OCI-LY7 (cell line): ENCODE measurements around the gene GTSE1. TPM values are rescaled to one million over a fixed set of nuclear protein-coding genes. Genes with fewer than 3 reads are reported as not detected.

ENCODE experiments used
- BruUV-seq: library from RNA; stranded (reverse); fragments of 400-500 nt; replicated peaks from 2 replicates; lab custom pipeline; 2021; lab: Mats Ljungman, UMichigan
- CTCF ChIA-PET: fragments of 300-600 bp; sonication (Branson Sonifier 250); formaldehyde crosslinking; loops from one replicate; lab custom pipeline; 2022; ENCODE audit warnings: antibody characterized with exemption; ENCODE audit not compliant: unreplicated experiment; lab: Charles Lee
- POLR2A ChIA-PET: fragments of 300-600 bp; sonication (Branson Sonifier 250); formaldehyde crosslinking; loops from one replicate; lab custom pipeline; 2022; ENCODE audit warnings: antibody characterized with exemption; lab: Charles Lee
- DNase-seq: peaks from one replicate; pipeline ENCODE4 v3.0.0-alpha.2; 2015; ENCODE audit warnings: low spot score
- H2AFZ ChIP-seq: fragments of 200-600 bp; sonication (generic), shearing (Covaris generic); 2 replicates; pipeline ENCODE4 v1.6.1; 2014; ENCODE audit warnings: mild to moderate bottlenecking, antibody characterized with exemption, low read length, moderate library complexity
- H3K27ac ChIP-seq: fragments of 200-600 bp; sonication (generic); 2 replicates; pipeline ENCODE4 v1.5.1; 2014; ENCODE audit warnings: mixed run types, low read depth, mild to moderate bottlenecking, moderate library complexity, low read length, inconsistent platforms; ENCODE audit not compliant: poor library complexity, severe bottlenecking
- H3K36me3 ChIP-seq: fragments of 200-600 bp; sonication (generic); 2 replicates; pipeline ENCODE4 v1.6.1; 2014; ENCODE audit warnings: mild to moderate bottlenecking, antibody characterized with exemption, low read length, moderate library complexity, mixed read lengths; ENCODE audit not compliant: insufficient read depth
- H3K4me1 ChIP-seq: fragments of 200-600 bp; sonication (generic); 2 replicates; pipeline ENCODE4 v1.5.1; 2014; ENCODE audit warnings: mild to moderate bottlenecking, low read length; ENCODE audit not compliant: insufficient read depth, poor library complexity, severe bottlenecking
- H3K4me2 ChIP-seq: fragments of 200-600 bp; sonication (generic); 2 replicates; pipeline ENCODE4 v1.6.1; 2014; ENCODE audit warnings: mild to moderate bottlenecking, low read length
- H3K4me3 ChIP-seq: fragments of 200-600 bp; sonication (generic); 2 replicates; pipeline ENCODE4 v1.5.1; 2014; ENCODE audit warnings: mild to moderate bottlenecking, low read depth, low read length; ENCODE audit not compliant: poor library complexity, severe bottlenecking
- H3K79me2 ChIP-seq: fragments of 200-600 bp; sonication (generic); 2 replicates; pipeline ENCODE4 v1.6.1; 2016; ENCODE audit warnings: low read depth, mild to moderate bottlenecking, low read length, moderate library complexity, mixed read lengths; ENCODE audit not compliant: insufficient read depth
- H3K9me2 ChIP-seq: fragments of 200-600 bp; sonication (generic); 2 replicates; pipeline ENCODE4 v1.6.1; 2016; ENCODE audit warnings: mild to moderate bottlenecking, low read length, mixed read lengths; ENCODE audit not compliant: insufficient read depth
- H3K9me3 ChIP-seq: fragments of 200-600 bp; sonication (generic); 2 replicates; pipeline ENCODE4 v1.6.1; 2014; ENCODE audit warnings: mild to moderate bottlenecking, mixed run types, low read length, mixed read lengths
- H4K20me1 ChIP-seq: fragments of 200-600 bp; sonication (generic); 2 replicates; pipeline ENCODE4 v1.6.1; 2014; ENCODE audit warnings: mild to moderate bottlenecking, antibody characterized with exemption, low read length, moderate library complexity, mixed read lengths; ENCODE audit not compliant: insufficient read depth
- EZH2phosphoT487 ChIP-seq: fragments of 200-600 bp; sonication (generic); IDR thresholded peaks from 2 replicates; pipeline ENCODE4 v1.6.1; 2018; ENCODE audit warnings: low read depth, borderline replicate concordance, mild to moderate bottlenecking, mixed run types, antibody characterized with exemption, low read length, moderate library complexity, mixed read lengths
- intact Hi-C: fragments of 100-400 bp; cut with micrococcal nuclease; formaldehyde crosslinking; loops from one replicate; pipeline ENCODE4 v1.10.0; 2022; ENCODE audit not compliant: unreplicated experiment
- total RNA-seq, 2 experiments: library from RNA; depleted of rRNA in 1 of 2; stranded (reverse); fragments of >200 nt in 1 of 2; shearing (Covaris generic) in 1 of 2; gene quantifications; 2 replicates each; pipeline ENCODE4 v1.2.3, GENCODE V29; 2014 to 2022
- TF ChIP-seq, protein P1 (sequence below): fragments of 200-600 bp; sonication (generic); conservative IDR thresholded peaks from 2 replicates; pipeline ENCODE4 v1.5.1; 2014; ENCODE audit warnings: mild to moderate bottlenecking, antibody characterized with exemption, low read length, moderate library complexity, mixed read lengths

Gene GTSE1
- total RNA-seq, 2 experiments from 2014 or later: 54.7 to 109 TPM

DNA sequence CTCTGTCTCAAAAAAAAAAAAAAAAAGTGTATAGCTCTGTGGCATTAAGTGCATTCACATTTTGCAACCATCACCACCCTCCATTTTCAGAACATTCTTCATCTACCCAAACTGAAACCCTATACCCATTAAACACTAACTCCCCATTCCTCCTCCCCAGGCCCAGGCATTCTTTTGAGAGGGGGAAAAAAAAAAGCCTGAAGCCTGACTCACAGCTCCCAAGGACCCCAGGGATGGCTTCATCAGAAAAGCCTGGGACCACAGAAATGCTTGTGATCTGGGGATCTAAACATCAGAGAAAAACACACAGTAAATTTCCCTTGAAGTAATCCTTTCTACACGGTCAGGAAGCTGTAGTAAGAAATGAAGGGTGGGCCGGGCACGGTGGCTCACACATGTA, 10.7 kb upstream of the GTSE1 start:
- no TSS peak for BruUV-seq
- Histone ChIP-seq H3K4me1 (peaks cover 23% of the 10 kb centered on the region), H3K27ac (no peak overlapping the region)

DNA sequence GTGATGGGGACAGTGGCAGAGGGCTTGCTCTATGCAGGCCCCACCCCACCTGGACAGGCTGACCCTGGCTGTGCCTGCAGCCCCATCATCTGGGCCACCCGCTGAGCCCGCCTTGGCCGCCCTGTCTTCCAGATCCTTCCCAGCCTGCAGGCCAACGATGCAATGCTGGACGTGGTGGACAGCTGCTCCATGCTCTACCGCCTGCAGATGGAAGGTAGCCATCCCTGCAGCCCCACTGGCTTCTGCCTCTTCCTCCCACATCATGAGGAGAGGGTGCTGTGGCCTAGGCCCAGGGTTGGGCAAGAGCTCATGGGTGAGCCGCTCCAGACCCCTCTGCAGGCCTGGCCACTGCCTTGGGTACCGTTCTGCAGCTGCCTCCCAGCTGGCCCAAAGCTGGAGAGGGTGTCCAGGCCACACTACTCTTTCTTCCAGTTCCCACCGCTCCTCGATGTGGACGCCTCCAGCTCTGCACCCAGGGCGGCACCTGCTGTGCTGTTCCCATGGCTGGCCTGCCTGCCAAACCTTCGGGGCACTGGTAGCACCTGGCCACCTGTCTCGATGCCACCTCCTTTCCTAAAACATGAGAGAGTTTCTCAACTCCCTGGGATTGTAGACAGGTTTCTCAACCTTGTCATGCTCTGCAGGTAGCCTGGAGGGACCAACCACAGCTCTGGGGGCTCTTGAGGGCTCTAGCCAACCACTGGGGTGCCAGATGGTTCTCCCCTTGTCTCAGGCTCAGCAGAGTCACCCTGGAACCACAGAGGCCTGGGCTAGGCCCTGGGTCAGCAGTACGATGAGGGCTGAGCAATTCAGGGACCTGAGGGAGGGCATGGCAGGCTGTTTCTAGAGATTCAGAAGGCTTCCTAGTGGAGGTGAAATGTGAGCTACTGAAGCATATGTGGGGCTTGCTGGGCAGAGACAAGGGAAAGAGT, 9.5 kb upstream of the GTSE1 start:
- peak overlapping the region; percentile 32; the same call in 1 of the 2 replicates for H2AFZ ChIP-seq
- no peaks in the 10 kb centered on the region for H3K9me2 ChIP-seq
- H4K20me1 ChIP-seq: no peaks in the 10 kb centered on the region
- H3K4me2 ChIP-seq: peak overlapping the region; percentile 56
- no peaks in the 10 kb centered on the region for H3K36me3 ChIP-seq
- H3K27ac ChIP-seq: no peak overlapping the region
- DNase-seq: no peak
- H3K79me2 ChIP-seq: no peaks in the 10 kb centered on the region
- no TSS peak for BruUV-seq
- peaks cover 19% of the 10 kb centered on the region for H3K4me1 ChIP-seq
- no peaks in the 10 kb centered on the region for H3K9me3 ChIP-seq
- ChIA-PET CTCF (no interaction called here), POLR2A (interaction anchor here (0.6 to 1.3 kb wide), 2 partner anchors 9 to 38 kb away, joined by 3 to 4 read pairs; no protein-coding TSS in a partner anchor)
- peak overlapping the region; percentile 50 for H3K4me3 ChIP-seq
- no peak for TF ChIP-seq EZH2phosphoT487
- TF ChIP-seq, protein P1, sequence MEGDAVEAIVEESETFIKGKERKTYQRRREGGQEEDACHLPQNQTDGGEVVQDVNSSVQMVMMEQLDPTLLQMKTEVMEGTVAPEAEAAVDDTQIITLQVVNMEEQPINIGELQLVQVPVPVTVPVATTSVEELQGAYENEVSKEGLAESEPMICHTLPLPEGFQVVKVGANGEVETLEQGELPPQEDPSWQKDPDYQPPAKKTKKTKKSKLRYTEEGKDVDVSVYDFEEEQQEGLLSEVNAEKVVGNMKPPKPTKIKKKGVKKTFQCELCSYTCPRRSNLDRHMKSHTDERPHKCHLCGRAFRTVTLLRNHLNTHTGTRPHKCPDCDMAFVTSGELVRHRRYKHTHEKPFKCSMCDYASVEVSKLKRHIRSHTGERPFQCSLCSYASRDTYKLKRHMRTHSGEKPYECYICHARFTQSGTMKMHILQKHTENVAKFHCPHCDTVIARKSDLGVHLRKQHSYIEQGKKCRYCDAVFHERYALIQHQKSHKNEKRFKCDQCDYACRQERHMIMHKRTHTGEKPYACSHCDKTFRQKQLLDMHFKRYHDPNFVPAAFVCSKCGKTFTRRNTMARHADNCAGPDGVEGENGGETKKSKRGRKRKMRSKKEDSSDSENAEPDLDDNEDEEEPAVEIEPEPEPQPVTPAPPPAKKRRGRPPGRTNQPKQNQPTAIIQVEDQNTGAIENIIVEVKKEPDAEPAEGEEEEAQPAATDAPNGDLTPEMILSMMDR: no peak
- intact Hi-C loops: no loop called here

More for the DNA sequence above, 10.7 kb upstream of the GTSE1 start:
- intact Hi-C loops: no loop called here
- no peaks in the 10 kb centered on the region for H3K9me3 ChIP-seq
- CTCF ChIA-PET: no interaction called here
- POLR2A ChIA-PET: interaction anchor here (1.3 kb wide), 1 partner anchor 10 kb away, joined by 4 read pairs; no protein-coding TSS in a partner anchor
- H3K36me3 ChIP-seq: no peaks in the 10 kb centered on the region
- DNase-seq: no peak
- H3K4me3 ChIP-seq: no peak overlapping the region
- TF ChIP-seq, protein P1: no peak
- TF ChIP-seq EZH2phosphoT487: no peak
- H3K79me2 ChIP-seq: no peaks in the 10 kb centered on the region
- no peak overlapping the region for H2AFZ ChIP-seq
- no peaks in the 10 kb centered on the region for H4K20me1 ChIP-seq
- H3K9me2 ChIP-seq: no peaks in the 10 kb centered on the region
- no peak overlapping the region for H3K4me2 ChIP-seq
